KOPT-K1 (cell line): ENCODE data around the gene ERF.
"Not testable (repeated sequence)": the region's sequence is repeated elsewhere in the genome, so short reads cannot be mapped to it uniquely, and the experiment has no call there.

ENCODE experiments used
- H3K27ac ChIP-seq: fragments of 200-600 bp; sonication (generic); 2 replicates; pipeline ENCODE4 v1.5.1; 2016; ENCODE audit warnings: antibody characterized with exemption, mild to moderate bottlenecking, low read depth, low read length; ENCODE audit not compliant: poor library complexity, severe bottlenecking
- H3K36me3 ChIP-seq: fragments of 200-600 bp; sonication (generic); 2 replicates; pipeline ENCODE4 v1.5.1; 2017; ENCODE audit warnings: antibody characterized with exemption, mild to moderate bottlenecking, low read length, moderate library complexity; ENCODE audit not compliant: insufficient read depth
- H3K9me3 ChIP-seq: fragments of 200-600 bp; sonication (generic); 2 replicates; pipeline ENCODE4 v1.5.1; 2017; ENCODE audit warnings: antibody characterized with exemption, low read length, mild to moderate bottlenecking; ENCODE audit not compliant: insufficient read depth, poor library complexity, severe bottlenecking

The ERF gene

DNA sequence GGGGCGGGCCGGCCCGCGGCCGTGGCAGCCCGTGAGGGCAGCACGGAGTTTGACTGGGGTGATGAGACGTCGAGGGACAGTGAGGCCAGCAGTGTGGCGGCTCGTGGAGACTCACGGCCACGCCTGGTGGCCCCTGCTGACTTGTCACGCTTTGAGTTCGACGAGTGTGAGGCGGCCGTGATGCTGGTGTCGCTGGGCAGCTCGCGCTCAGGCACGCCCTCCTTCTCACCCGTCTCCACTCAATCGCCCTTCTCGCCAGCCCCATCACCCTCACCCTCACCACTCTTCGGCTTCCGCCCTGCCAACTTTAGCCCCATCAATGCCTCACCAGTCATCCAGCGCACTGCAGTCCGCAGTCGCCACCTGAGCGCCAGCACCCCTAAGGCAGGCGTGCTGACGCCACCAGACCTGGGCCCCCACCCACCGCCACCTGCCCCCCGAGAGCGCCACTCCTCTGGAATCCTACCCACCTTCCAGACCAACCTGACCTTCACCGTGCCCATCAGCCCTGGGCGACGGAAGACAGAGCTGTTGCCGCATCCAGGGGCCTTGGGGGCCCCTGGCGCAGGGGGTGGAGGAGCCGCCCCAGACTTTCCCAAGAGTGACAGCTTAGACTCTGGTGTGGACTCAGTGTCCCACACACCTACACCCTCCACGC, 18.6 kb upstream of the ERF start:
- H3K9me3 ChIP-seq, result no peaks in the 10 kb centered on the region
- no peak overlapping the region for H3K27ac ChIP-seq
- peaks cover 28% of the 10 kb centered on the region for H3K36me3 ChIP-seq

- Histone ChIP-seq H3K36me3 (peaks cover 28% of the 10 kb centered on the region), H3K9me3 (no peaks in the 10 kb centered on the region), H3K27ac (no peak overlapping the region)
These were observed 18.1 kb upstream of the ERF start for GRCh38 chr19:42272989-42273406.

DNA sequence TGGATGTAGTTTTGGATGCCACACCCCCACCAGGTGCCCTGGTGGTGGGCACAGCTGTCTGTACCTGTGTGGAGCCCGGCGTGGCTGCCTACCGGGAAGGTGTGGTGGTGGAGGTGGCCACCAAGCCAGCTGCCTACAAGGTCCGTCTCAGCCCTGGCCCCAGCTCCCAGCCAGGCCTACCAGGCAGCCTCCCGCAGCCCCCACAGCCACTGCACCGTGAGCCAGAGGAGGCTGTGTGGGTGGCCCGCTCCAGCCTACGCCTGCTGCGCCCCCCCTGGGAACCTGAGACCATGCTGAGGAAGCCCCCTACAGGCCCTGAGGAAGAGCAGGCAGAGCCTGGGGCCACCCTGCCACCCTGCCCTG, 17.6 kb upstream of the ERF start:
- Histone ChIP-seq H3K36me3 (peaks cover 28% of the 10 kb centered on the region), H3K9me3 (no peaks in the 10 kb centered on the region), H3K27ac (no peak overlapping the region)

GRCh38 chr19:42271861-42272534, 17.1 kb upstream of the ERF start:
- peaks cover 28% of the 10 kb centered on the region for H3K36me3 ChIP-seq
- no peaks in the 10 kb centered on the region for H3K9me3 ChIP-seq
- no peak overlapping the region for H3K27ac ChIP-seq

GRCh38 chr19:42271045-42271419, 16.1 kb upstream of the ERF start:
- peaks cover 28% of the 10 kb centered on the region for H3K36me3 ChIP-seq
- peak overlapping the region; percentile 93 for H3K27ac ChIP-seq
- no peaks in the 10 kb centered on the region for H3K9me3 ChIP-seq

- no peaks in the 10 kb centered on the region for H3K9me3 ChIP-seq
- H3K27ac ChIP-seq, result peak overlapping the region; percentile 93
- peaks cover 28% of the 10 kb centered on the region for H3K36me3 ChIP-seq
These were observed 15.6 kb upstream of the ERF start for GRCh38 chr19:42270346-42271044.

DNA sequence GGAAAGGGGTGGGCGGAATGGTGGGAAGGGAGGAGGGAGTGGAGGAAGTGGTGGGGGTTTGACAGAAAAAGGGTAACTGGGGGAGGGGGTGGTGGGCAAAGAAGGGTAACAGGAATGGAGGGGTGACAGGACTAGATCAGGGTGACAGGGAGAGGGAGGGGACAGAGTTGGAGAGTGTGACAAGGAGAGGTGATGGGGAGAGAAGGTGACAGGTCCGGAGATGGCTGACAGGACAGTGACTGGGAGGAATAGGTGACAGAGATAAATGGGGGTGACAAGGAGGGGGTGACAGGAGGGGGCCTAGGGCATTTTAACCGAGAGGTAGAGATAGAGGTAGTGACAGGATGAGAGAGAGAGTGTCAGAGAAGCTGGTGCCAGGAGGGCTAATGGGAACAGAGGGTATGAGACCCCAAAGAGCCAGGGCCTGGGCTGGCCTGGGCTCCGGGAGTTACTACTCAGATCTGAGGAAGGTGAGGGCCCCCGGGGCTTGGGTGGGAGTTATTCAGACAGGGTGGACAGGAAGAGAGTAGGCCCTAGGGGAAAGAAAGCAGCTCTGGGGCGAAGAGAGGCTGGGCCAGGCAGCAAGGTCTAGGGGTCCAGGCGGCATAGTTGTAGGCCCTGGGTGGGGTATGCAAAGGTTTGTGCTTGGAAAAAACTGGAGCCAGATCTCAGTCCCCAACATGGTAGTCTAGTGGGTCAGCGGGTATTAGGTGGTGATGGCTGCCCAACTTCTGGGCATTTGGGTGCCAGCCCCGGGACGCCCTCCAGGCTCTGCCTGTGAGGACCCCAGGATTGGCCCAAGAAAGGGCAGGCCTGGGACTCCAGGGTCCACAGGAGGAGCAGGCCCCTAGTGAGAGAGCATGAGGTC, 14.8 kb upstream of the ERF start:
- H3K27ac ChIP-seq, result peak overlapping the region; percentile 93
- no peaks in the 10 kb centered on the region for H3K9me3 ChIP-seq
- H3K36me3 ChIP-seq, result peaks cover 21% of the 10 kb centered on the region

GRCh38 chr19:42268704-42269477, 14.0 kb upstream of the ERF start, which contains the start of gene CIC:
CIC (plus strand) TSS chr19:42269252; CDS start chr19:42271784, 2,532 bp downstream.
- Histone ChIP-seq H3K9me3 (no peaks in the 10 kb centered on the region), H3K27ac (peak within 1 kb of the TSS; percentile 93), H3K36me3 (peaks cover 13% of the 10 kb centered on the region; the same call in 1 of the 2 replicates)

DNA sequence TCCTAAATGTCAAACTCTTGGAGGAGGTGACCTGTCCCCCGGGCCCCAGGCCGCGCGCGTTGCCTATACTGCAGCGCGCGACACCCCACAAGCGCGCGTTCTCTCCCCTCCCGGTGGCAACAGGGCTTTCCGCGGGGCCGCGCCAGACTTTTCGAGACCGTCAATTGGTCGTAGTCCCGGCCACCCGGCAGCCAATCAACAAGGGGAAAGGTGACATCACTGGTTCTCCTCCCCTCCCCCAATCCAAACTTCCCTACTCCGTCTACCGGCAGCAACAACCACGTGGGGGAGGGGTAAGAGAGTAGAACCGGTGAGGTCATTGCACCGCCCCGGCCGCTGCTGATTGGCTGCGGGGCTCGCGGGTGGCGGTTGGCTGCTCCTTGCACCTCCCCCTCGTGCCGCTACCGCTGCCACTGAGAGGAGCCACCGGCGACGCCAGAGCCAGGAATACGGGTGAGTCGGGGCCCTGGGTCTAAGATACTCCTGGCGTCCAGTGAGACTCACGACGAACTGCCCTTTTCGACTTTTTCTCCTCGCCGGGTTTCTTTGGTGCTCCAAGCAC, 13.3 kb upstream of the ERF start:
- no peaks in the 10 kb centered on the region for H3K9me3 ChIP-seq
- H3K36me3 ChIP-seq, result peaks cover 7% of the 10 kb centered on the region; the same call in 1 of the 2 replicates
- peak overlapping the region; percentile 93 for H3K27ac ChIP-seq

GRCh38 chr19:42267644-42268141, 12.8 kb upstream of the ERF start:
- peak overlapping the region; percentile 93 for H3K27ac ChIP-seq
- H3K36me3 ChIP-seq, result peaks cover 1% of the 10 kb centered on the region; the same call in 1 of the 2 replicates
- no peaks in the 10 kb centered on the region for H3K9me3 ChIP-seq

DNA sequence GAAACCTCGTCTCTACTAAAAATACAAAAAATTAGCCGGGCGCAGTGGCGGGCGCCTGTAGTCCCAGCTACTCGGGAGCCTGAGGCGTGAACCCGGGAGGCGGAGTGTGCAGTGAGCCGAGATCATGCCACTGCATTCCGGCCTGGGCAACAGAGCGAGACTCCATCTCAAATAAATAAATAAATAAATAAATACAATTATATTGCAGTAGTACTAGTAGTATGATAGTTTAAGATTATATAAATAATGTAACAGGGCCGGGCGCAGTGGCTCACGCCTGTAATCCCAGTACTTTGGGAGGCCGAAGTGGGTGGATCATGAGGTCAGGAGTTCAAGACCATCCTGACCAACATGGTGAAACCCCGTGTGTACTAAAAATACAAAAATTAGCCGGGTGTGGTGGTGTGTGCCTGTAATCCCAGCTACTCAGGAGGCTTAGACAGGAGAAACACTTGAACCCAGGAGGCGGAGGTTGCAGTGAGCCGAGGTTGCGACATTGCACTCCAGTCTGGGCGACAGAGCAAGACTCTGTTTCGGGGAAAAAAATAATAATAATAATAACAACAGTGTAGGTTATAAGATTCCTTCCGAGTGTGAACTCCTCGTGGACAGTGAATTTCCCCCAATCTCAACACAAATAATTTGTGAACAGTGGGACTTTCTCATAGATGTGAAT, 12.1 kb upstream of the ERF start:
- H3K9me3 ChIP-seq, H3K27ac ChIP-seq, H3K36me3 ChIP-seq: not testable (repeated sequence)

GRCh38 chr19:42266105-42266504, 11.2 kb upstream of the ERF start:
- H3K9me3 ChIP-seq, H3K27ac ChIP-seq, H3K36me3 ChIP-seq: not testable (repeated sequence)

DNA sequence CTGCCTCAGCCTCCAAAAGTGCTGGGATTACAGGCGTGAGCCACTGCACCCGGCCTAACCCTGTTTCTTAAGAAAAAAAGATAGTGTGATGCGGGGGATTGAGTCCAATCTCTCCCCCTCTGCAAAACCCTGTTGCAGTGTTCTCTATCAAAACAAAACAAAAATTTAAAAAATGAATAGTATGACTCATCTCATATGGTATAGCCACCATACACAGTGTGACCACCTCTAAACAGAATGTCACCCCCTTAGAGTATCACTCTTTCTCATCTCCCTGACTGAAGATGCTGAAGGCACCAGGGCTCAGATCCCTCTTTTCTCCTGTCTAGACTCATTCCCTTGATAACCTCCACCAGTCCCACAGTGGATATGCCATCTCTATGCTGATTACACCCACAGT, 6.8 kb upstream of the ERF start:
- Histone ChIP-seq H3K27ac (no peak overlapping the region), H3K36me3 (no peaks in the 10 kb centered on the region), H3K9me3 (no peaks in the 10 kb centered on the region)
